Measurements from ENCODE around the gene PIP4P1. TPM values are rescaled to one million over a fixed set of nuclear protein-coding genes. Genes with fewer than 3 reads are reported as not detected.
A peak's percentile ranks its signal among the peaks of the same experiment; 100 is the strongest.
"Not testable (repeated sequence)": the region's sequence is repeated elsewhere in the genome, so short reads cannot be mapped to it uniquely, and the experiment has no call there.

PIP4P1 gene
- total RNA-seq, 1 donor from 2014 or later = 40.8 TPM

GRCh38 chr14:20454516-20455354, 6.5 kb downstream of the PIP4P1 start, which contains the start of the genes APEX1 and OSGEP:
Gene APEX1, plus strand, starts transcription at chr14:20455226. Its CDS starts 420 bp downstream, at chr14:20455646.
Gene OSGEP, minus strand, starts transcription at chr14:20454812. Its CDS starts 129 bp downstream, at chr14:20454683.
- Mint-ChIP-seq H3K27ac (ENCODE audit: unreplicated experiment) (no peak within 1 kb of the TSS), H3K9me3 (no peaks in the 10 kb centered on the region), H3K4me1 (peaks cover 8% of the 10 kb centered on the region), H3K4me3 (no peak within 1 kb of the TSS), H3K36me3 (ENCODE audit: low read depth) (peaks cover 9% of the 10 kb centered on the region), H3K27me3 (ENCODE audit: low read depth) (no peaks in the 10 kb centered on the region)
- TF ChIP-seq CTCF (conservative IDR thresholded peaks at IDR 0.05) = no peak
- peak; percentile 92 for DNase-seq (ENCODE audit: low read depth, low spot score)

GRCh38 chr14:20452831-20453230, 8.4 kb downstream of the PIP4P1 start:
- Mint-ChIP-seq H3K36me3 (ENCODE audit: low read depth) (peaks cover 24% of the 10 kb centered on the region), H3K4me3 (peak overlapping the region; percentile 82)
- not testable (repeated sequence) for H3K9me3 Mint-ChIP-seq; H3K27me3 Mint-ChIP-seq (ENCODE audit: low read depth); H3K4me1 Mint-ChIP-seq; H3K27ac Mint-ChIP-seq (ENCODE audit: unreplicated experiment); DNase-seq (ENCODE audit: low read depth, low spot score)

GRCh38 chr14:20446889-20447288, 14.3 kb downstream of the PIP4P1 start:
- DNase-seq (ENCODE audit: low read depth, low spot score) = no peak
- H3K36me3 Mint-ChIP-seq (ENCODE audit: low read depth) = peaks cover 34% of the 10 kb centered on the region
- no peaks in the 10 kb centered on the region for H3K4me1 Mint-ChIP-seq
- no peaks in the 10 kb centered on the region for H3K27me3 Mint-ChIP-seq (ENCODE audit: low read depth)
- no peak overlapping the region for H3K4me3 Mint-ChIP-seq
- peak overlapping the region; percentile 74 for H3K27ac Mint-ChIP-seq (ENCODE audit: unreplicated experiment)
- TF ChIP-seq CTCF (conservative IDR thresholded peaks at IDR 0.05) = no peak
- no peaks in the 10 kb centered on the region for H3K9me3 Mint-ChIP-seq

- not testable (repeated sequence) for H3K4me3 Mint-ChIP-seq; H3K9me3 Mint-ChIP-seq; DNase-seq (ENCODE audit: low read depth, low spot score); H3K27me3 Mint-ChIP-seq (ENCODE audit: low read depth); H3K27ac Mint-ChIP-seq (ENCODE audit: unreplicated experiment); H3K4me1 Mint-ChIP-seq
- H3K36me3 Mint-ChIP-seq (ENCODE audit: low read depth) = peaks cover 24% of the 10 kb centered on the region
These were observed 17.6 kb downstream of the PIP4P1 start for GRCh38 chr14:20443650-20444049.

GRCh38 chr14:20441461-20441860, 19.8 kb downstream of the PIP4P1 start:
- H3K27me3 Mint-ChIP-seq (ENCODE audit: low read depth) = peaks cover 4% of the 10 kb centered on the region
- H3K36me3 Mint-ChIP-seq (ENCODE audit: low read depth) = peaks cover 11% of the 10 kb centered on the region
- DNase-seq (ENCODE audit: low read depth, low spot score) = no peak
- no peaks in the 10 kb centered on the region for H3K4me1 Mint-ChIP-seq
- no peak overlapping the region for H3K4me3 Mint-ChIP-seq
- H3K27ac Mint-ChIP-seq (ENCODE audit: unreplicated experiment) = peak overlapping the region; percentile 16
- no peak for TF ChIP-seq CTCF (conservative IDR thresholded peaks at IDR 0.05)
- no peaks in the 10 kb centered on the region for H3K9me3 Mint-ChIP-seq

GRCh38 chr14:20440882-20441281, 20.4 kb downstream of the PIP4P1 start:
- no peak overlapping the region for H3K27ac Mint-ChIP-seq (ENCODE audit: unreplicated experiment)
- H3K9me3 Mint-ChIP-seq = no peaks in the 10 kb centered on the region
- no peaks in the 10 kb centered on the region for H3K4me1 Mint-ChIP-seq
- peaks cover 4% of the 10 kb centered on the region for H3K27me3 Mint-ChIP-seq (ENCODE audit: low read depth)
- no peak overlapping the region for H3K4me3 Mint-ChIP-seq
- no peak for TF ChIP-seq CTCF (conservative IDR thresholded peaks at IDR 0.05)
- DNase-seq (ENCODE audit: low read depth, low spot score) = no peak
- H3K36me3 Mint-ChIP-seq (ENCODE audit: low read depth) = peaks cover 11% of the 10 kb centered on the region

All from neural crest cell (in vitro differentiated cells).